GM18498 (cell line): ENCODE measurements around the gene STAB2.
"Not testable (repeated sequence)": the region's sequence is repeated elsewhere in the genome, so short reads cannot be mapped to it uniquely, and the experiment has no call there.

Source experiments
- ATAC-seq: cut with Tn5 transposase; IDR thresholded peaks from one replicate; pipeline ENCODE4 v1.9.1; 2021; ENCODE audit warnings: mild to moderate bottlenecking, moderate library complexity; ENCODE audit not compliant: unreplicated experiment

Gene STAB2

GRCh38 chr12:103805655-103806360, 218.7 kb downstream of the STAB2 start:
- ATAC-seq, result no peak

GRCh38 chr12:103806803-103807202, 219.7 kb downstream of the STAB2 start:
- no peak for ATAC-seq

GRCh38 chr12:103807561-103808238, 220.6 kb downstream of the STAB2 start:
- ATAC-seq, result no peak

GRCh38 chr12:103808239-103808880, 221.3 kb downstream of the STAB2 start:
- no peak for ATAC-seq

GRCh38 chr12:103809154-103809553, 222.1 kb downstream of the STAB2 start:
- ATAC-seq, result no peak

GRCh38 chr12:103809639-103810038, 222.6 kb downstream of the STAB2 start:
- ATAC-seq, result not testable (repeated sequence)

GRCh38 chr12:103810111-103810510, 223.0 kb downstream of the STAB2 start:
- ATAC-seq, result no peak

- ATAC-seq, result no peak
Observed at GRCh38 chr12:103811791-103812190, 224.7 kb downstream of the STAB2 start.

- no peak for ATAC-seq
Observed at GRCh38 chr12:103812789-103813188, 225.7 kb downstream of the STAB2 start.

GRCh38 chr12:103813426-103813825, 226.4 kb downstream of the STAB2 start:
- no peak for ATAC-seq

GRCh38 chr12:103813949-103814348, 226.9 kb downstream of the STAB2 start:
- no peak for ATAC-seq

GRCh38 chr12:103814436-103814835, 227.4 kb downstream of the STAB2 start:
- no peak for ATAC-seq
